Neuronal stem cell (in vitro differentiated cells): ENCODE measurements around the gene DPP6.

Source experiments
- DNase-seq: peaks from one replicate; pipeline ENCODE4 v3.0.0-alpha.2; 2013; ENCODE audit warnings: low spot score
- H2AFZ ChIP-seq: one replicate; pipeline ENCODE4 v1.6.1; 2013; ENCODE audit warnings: mild to moderate bottlenecking, low read length, inconsistent platforms
- H2AK5ac ChIP-seq: 2 replicates; pipeline ENCODE4 v1.6.1; 2013; ENCODE audit warnings: low read depth, mild to moderate bottlenecking, inconsistent platforms, low read length, moderate library complexity, mixed read lengths
- H2BK120ac ChIP-seq: 2 replicates; pipeline ENCODE4 v1.6.1; 2013; ENCODE audit warnings: low read depth, mild to moderate bottlenecking, inconsistent platforms, low read length, moderate library complexity, mixed read lengths
- H2BK12ac ChIP-seq: one replicate; pipeline ENCODE4 v1.6.1; 2013; ENCODE audit warnings: low read length, inconsistent platforms
- H2BK15ac ChIP-seq: 2 replicates; pipeline ENCODE4 v1.6.1; 2013; ENCODE audit warnings: mild to moderate bottlenecking, low read length, inconsistent platforms, mixed read lengths
- H2BK5ac ChIP-seq: one replicate; pipeline ENCODE4 v1.6.1; 2013; ENCODE audit warnings: inconsistent platforms, mild to moderate bottlenecking, low read length, moderate library complexity
- H3K14ac ChIP-seq: one replicate; pipeline ENCODE4 v1.6.1; 2013; ENCODE audit warnings: low read length, inconsistent platforms
- H3K18ac ChIP-seq: 2 replicates; pipeline ENCODE4 v1.6.1; 2013; ENCODE audit warnings: low read length, inconsistent platforms
- H3K23ac ChIP-seq: 2 replicates; pipeline ENCODE4 v1.6.1; 2013; ENCODE audit warnings: low read depth, mild to moderate bottlenecking, mixed read lengths, low read length, inconsistent platforms; ENCODE audit not compliant: poor library complexity
- H3K27ac ChIP-seq: replicated peaks from 3 replicates; pipeline ENCODE4 v1.5.1; 2013; ENCODE audit warnings: low read length, inconsistent platforms
- H3K27me3 ChIP-seq, 3 experiments: 2 replicates each; pipeline ENCODE4 v1.6.1; 2013; ENCODE audit warnings: low read length in 3 of 3, mild to moderate bottlenecking in 2 of 3, inconsistent platforms in 1 of 3, low read depth in 1 of 3, mixed read lengths in 1 of 3, moderate library complexity in 1 of 3; ENCODE audit not compliant: control insufficient read depth in 3 of 3, insufficient read depth in 3 of 3
- H3K36me3 ChIP-seq, 2 donors: replicated peaks in 1 of 2; 2 replicates each; pipeline ENCODE4 v1.6.1; 2013; ENCODE audit warnings: low read length in 2 of 2; ENCODE audit not compliant: control insufficient read depth in 2 of 2, insufficient read depth in 2 of 2
- H3K4ac ChIP-seq: 2 replicates; pipeline ENCODE4 v1.6.1; 2013; ENCODE audit warnings: inconsistent platforms, mild to moderate bottlenecking, low read length, moderate library complexity
- H3K4me1 ChIP-seq, 2 donors: 1 replicate in 1 of 2; 2 replicates in 1 of 2; pipeline ENCODE4 v1.6.1; 2013; ENCODE audit warnings: low read length in 2 of 2, low read depth in 1 of 2; ENCODE audit not compliant: control insufficient read depth in 2 of 2, insufficient read depth in 1 of 2
- H3K4me2 ChIP-seq: one replicate; pipeline ENCODE4 v1.6.1; 2013; ENCODE audit warnings: mild to moderate bottlenecking, low read length, inconsistent platforms; ENCODE audit not compliant: insufficient read depth, poor library complexity, severe bottlenecking
- H3K4me3 ChIP-seq, 2 donors: 2 replicates each; pipeline ENCODE4 v1.5.1; 2013; ENCODE audit warnings: low read length in 2 of 2, mild to moderate bottlenecking in 2 of 2, inconsistent platforms in 1 of 2, moderate library complexity in 1 of 2
- H3K79me1 ChIP-seq: one replicate; pipeline ENCODE4 v1.6.1; 2013; ENCODE audit warnings: low read depth, mild to moderate bottlenecking, inconsistent platforms, low read length, moderate library complexity
- H3K9ac ChIP-seq: one replicate; pipeline ENCODE4 v1.6.1; 2013; ENCODE audit warnings: mild to moderate bottlenecking, low read depth, low read length, inconsistent platforms; ENCODE audit not compliant: poor library complexity
- H3K9me3 ChIP-seq, 2 donors: replicated peaks in 1 of 2; 2 replicates each; pipeline versions ENCODE3 to v1.6.1; 2013; ENCODE audit warnings: low read length in 2 of 2, mild to moderate bottlenecking in 2 of 2, inconsistent platforms in 1 of 2, low read depth in 1 of 2, mixed read lengths in 1 of 2, moderate library complexity in 1 of 2; ENCODE audit not compliant: control insufficient read depth in 2 of 2, insufficient read depth in 1 of 2
- H4K8ac ChIP-seq: one replicate; pipeline ENCODE4 v1.6.1; 2013; ENCODE audit warnings: low read depth, mild to moderate bottlenecking, inconsistent platforms, low read length, moderate library complexity
- H4K91ac ChIP-seq: one replicate; pipeline ENCODE4 v1.6.1; 2013; ENCODE audit warnings: low read length, low read depth, mild to moderate bottlenecking, inconsistent platforms; ENCODE audit not compliant: poor library complexity
- WGBS, 2 donors: extraction: QIAGEN DNeasy Blood & Tissue Kit; methylation state at CpG; one replicate each; pipeline ENCODE4 v1.1.7; 2013; ENCODE audit warnings: missing lambda C conversion rate in 2 of 2, mixed read lengths in 1 of 2; ENCODE audit not compliant: insufficient read length in 2 of 2, insufficient replicate concordance in 1 of 2; ENCODE audit errors: extremely low coverage in 2 of 2; 5-methylcytosine and 5-hydroxymethylcytosine counted together

The DPP6 gene

GRCh38 chr7:154592388-154592787 is 540.2 kb downstream of the DPP6 start:
- Histone ChIP-seq H3K4ac (no peak overlapping the region), H3K9me3 (no peaks in the 10 kb centered on the region), H3K79me1 (no peaks in the 10 kb centered on the region), H3K4me1 (no peaks in the 10 kb centered on the region), H2BK12ac (no peak overlapping the region), H2BK120ac (no peak overlapping the region), H3K36me3 (no peaks in the 10 kb centered on the region), H3K4me3 (no peak overlapping the region), H3K18ac (peak overlapping the region; percentile 39), H2BK15ac (no peak overlapping the region), H4K8ac (peak overlapping the region; percentile 78), H3K27me3 (peaks cover 0 to 7% (median 0%) of the 10 kb centered on the region in 3 experiments), H3K9ac (no peak overlapping the region), H2BK5ac (no peak overlapping the region), H3K27ac (no peak overlapping the region), H4K91ac (no peak overlapping the region), H2AK5ac (no peak overlapping the region), H3K23ac (peak overlapping the region; percentile 85), H3K4me2 (no peak overlapping the region), H3K14ac (no peak overlapping the region), H2AFZ (no peak overlapping the region)
- WGBS, 2 donors: no CpG with 5 or more reads among the region's 16 CpGs
- no peak for DNase-seq

GRCh38 chr7:154598396-154598795 is 546.2 kb downstream of the DPP6 start:
- Histone ChIP-seq H3K4me3 (no peak overlapping the region), H4K8ac (no peak overlapping the region)

GRCh38 chr7:154598864-154599263 is 546.7 kb downstream of the DPP6 start:
- Histone ChIP-seq H3K18ac (no peak overlapping the region), H3K36me3 (no peaks in the 10 kb centered on the region), H2AFZ (no peak overlapping the region), H2AK5ac (no peak overlapping the region), H3K9ac (no peak overlapping the region), H3K27me3 (peaks cover 0 to 3% (median 0%) of the 10 kb centered on the region in 3 experiments), H3K4me1 (peaks cover 0 to 1% of the 10 kb centered on the region in 2 donors), H2BK12ac (no peak overlapping the region), H3K79me1 (no peaks in the 10 kb centered on the region), H2BK120ac (no peak overlapping the region), H3K23ac (no peak overlapping the region), H3K4ac (no peak overlapping the region), H3K9me3 (no peaks in the 10 kb centered on the region), H4K8ac (no peak overlapping the region), H3K27ac (no peak overlapping the region), H2BK5ac (no peak overlapping the region), H2BK15ac (no peak overlapping the region), H3K4me2 (no peak overlapping the region), H3K4me3 (no peak overlapping the region), H3K14ac (no peak overlapping the region), H4K91ac (no peak overlapping the region)
- no CpG with 5 or more reads among the region's 3 CpGs for WGBS, 2 donors
- DNase-seq: no peak

More at GRCh38 chr7:154598396-154598795, 546.2 kb downstream of the DPP6 start:
- no peak for DNase-seq
- no peak overlapping the region for H2BK12ac ChIP-seq
- no peak overlapping the region for H3K18ac ChIP-seq
- H2BK15ac ChIP-seq: no peak overlapping the region
- H3K23ac ChIP-seq: no peak overlapping the region
- no peak overlapping the region for H3K27ac ChIP-seq
- H3K9me3 ChIP-seq: no peaks in the 10 kb centered on the region
- H3K36me3 ChIP-seq: no peaks in the 10 kb centered on the region
- H3K4ac ChIP-seq: no peak overlapping the region
- peaks cover 0 to 1% of the 10 kb centered on the region in 2 donors for H3K4me1 ChIP-seq
- H3K79me1 ChIP-seq: no peaks in the 10 kb centered on the region
- H2AK5ac ChIP-seq: no peak overlapping the region
- no peak overlapping the region for H2BK120ac ChIP-seq
- WGBS, 2 donors: no CpG with 5 or more reads among the region's 4 CpGs
- H2AFZ ChIP-seq: no peak overlapping the region
- H3K9ac ChIP-seq: no peak overlapping the region
- H3K14ac ChIP-seq: no peak overlapping the region
- no peak overlapping the region for H4K91ac ChIP-seq
- H2BK5ac ChIP-seq: no peak overlapping the region
- peaks cover 0 to 3% (median 0%) of the 10 kb centered on the region in 3 experiments for H3K27me3 ChIP-seq
- H3K4me2 ChIP-seq: no peak overlapping the region

GRCh38 chr7:154610903-154611302 is 558.7 kb downstream of the DPP6 start:
- Histone ChIP-seq H3K9me3 (no peaks in the 10 kb centered on the region), H4K8ac (no peak overlapping the region), H3K27me3 (no peaks in the 10 kb centered on the region), H2BK15ac (no peak overlapping the region), H2BK120ac (no peak overlapping the region), H3K18ac (no peak overlapping the region), H3K4ac (no peak overlapping the region), H2AFZ (no peak overlapping the region), H2AK5ac (no peak overlapping the region), H2BK12ac (no peak overlapping the region), H3K23ac (no peak overlapping the region), H3K4me3 (no peak overlapping the region), H3K79me1 (no peaks in the 10 kb centered on the region), H3K4me2 (no peak overlapping the region), H3K4me1 (peaks cover 0 to 2% of the 10 kb centered on the region in 2 donors), H4K91ac (no peak overlapping the region), H3K36me3 (no peaks in the 10 kb centered on the region), H3K27ac (no peak overlapping the region), H2BK5ac (no peak overlapping the region), H3K9ac (no peak overlapping the region), H3K14ac (no peak overlapping the region)
- DNase-seq: no peak
- WGBS, 2 donors: no CpG with 5 or more reads among the region's 3 CpGs
